ENCODE results near the gene CDK12. TPM values are rescaled to one million over a fixed set of nuclear protein-coding genes. Genes with fewer than 3 reads are reported as not detected.
"Not testable (repeated sequence)": the region's sequence is repeated elsewhere in the genome, so short reads cannot be mapped to it uniquely, and the experiment has no call there.

The CDK12 gene
- total and polyA plus RNA-seq, 12 donors, result 7.2 to 206 (median 44.2) TPM

DNA sequence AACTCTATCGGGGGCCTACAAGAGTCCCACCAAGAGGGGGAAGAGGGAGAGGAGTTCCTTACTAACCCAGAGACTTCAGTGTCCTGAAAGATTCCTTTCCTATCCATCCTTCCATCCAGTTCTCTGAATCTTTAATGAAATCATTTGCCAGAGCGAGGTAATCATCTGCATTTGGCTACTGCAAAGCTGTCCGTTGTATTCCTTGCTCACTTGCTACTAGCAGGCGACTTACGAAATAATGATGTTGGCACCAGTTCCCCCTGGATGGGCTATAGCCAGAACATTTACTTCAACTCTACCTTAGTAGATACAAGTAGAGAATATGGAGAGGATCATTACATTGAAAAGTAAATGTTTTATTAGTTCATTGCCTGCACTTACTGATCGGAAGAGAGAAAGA is 70.0 kb downstream of the CDK12 start:
- intact Hi-C loops (cut with DNase I), result no loop called here
- H3K4me1 ChIP-seq (replicated peaks in 1 of 2), result peaks cover 9 to 34% of the 10 kb centered on the region in 2 donors
- no peak for DNase-seq
- WGBS, 4 donors, result 89 to 96% (median 92%) methylated on average over 6 of the region's 6 CpGs
- TF ChIP-seq, protein P1, sequence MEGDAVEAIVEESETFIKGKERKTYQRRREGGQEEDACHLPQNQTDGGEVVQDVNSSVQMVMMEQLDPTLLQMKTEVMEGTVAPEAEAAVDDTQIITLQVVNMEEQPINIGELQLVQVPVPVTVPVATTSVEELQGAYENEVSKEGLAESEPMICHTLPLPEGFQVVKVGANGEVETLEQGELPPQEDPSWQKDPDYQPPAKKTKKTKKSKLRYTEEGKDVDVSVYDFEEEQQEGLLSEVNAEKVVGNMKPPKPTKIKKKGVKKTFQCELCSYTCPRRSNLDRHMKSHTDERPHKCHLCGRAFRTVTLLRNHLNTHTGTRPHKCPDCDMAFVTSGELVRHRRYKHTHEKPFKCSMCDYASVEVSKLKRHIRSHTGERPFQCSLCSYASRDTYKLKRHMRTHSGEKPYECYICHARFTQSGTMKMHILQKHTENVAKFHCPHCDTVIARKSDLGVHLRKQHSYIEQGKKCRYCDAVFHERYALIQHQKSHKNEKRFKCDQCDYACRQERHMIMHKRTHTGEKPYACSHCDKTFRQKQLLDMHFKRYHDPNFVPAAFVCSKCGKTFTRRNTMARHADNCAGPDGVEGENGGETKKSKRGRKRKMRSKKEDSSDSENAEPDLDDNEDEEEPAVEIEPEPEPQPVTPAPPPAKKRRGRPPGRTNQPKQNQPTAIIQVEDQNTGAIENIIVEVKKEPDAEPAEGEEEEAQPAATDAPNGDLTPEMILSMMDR (IDR thresholded peaks at IDR 0.05), result no peak
- no peak for TF ChIP-seq POLR2A (IDR thresholded peaks at IDR 0.05)
- no peaks in the 10 kb centered on the region for H3K9me3 ChIP-seq (replicated peaks in 1 of 3)
- H3K27me3 ChIP-seq, result no peaks in the 10 kb centered on the region
- H3K36me3 ChIP-seq (replicated peaks in 1 of 2), result peaks cover 0 to 43% of the 10 kb centered on the region in 2 donors
- H3K4me3 ChIP-seq, result no peak overlapping the region
- H3K27ac ChIP-seq, result no peak overlapping the region

DNA sequence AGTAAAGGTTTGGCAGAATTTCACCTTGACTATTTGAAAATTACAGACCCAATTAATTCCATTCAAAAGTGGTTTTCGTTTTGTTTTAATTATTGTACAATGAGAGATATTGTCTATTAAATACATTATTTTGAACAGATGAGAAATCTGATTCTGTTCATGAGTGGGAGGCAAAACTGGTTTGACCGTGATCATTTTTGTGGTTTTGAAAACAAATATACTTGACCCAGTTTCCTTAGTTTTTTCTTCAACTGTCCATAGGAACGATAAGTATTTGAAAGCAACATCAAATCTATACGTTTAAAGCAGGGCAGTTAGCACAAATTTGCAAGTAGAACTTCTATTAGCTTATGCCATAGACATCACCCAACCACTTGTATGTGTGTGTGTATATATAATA is 72.6 kb downstream of the CDK12 start:
- H3K27me3 ChIP-seq, result no peaks in the 10 kb centered on the region
- no peaks in the 10 kb centered on the region for H3K9me3 ChIP-seq (replicated peaks in 1 of 3)
- H3K36me3 ChIP-seq (replicated peaks in 1 of 2), result peaks cover 0 to 16% of the 10 kb centered on the region in 2 donors
- intact Hi-C loops (cut with DNase I), result no loop called here
- no peak overlapping the region for H3K4me3 ChIP-seq
- no peak overlapping the region for H3K27ac ChIP-seq
- WGBS, 4 donors, result 70 to 83% (median 80%) methylated on average over 4 of the region's 4 CpGs
- TF ChIP-seq, protein P1 (IDR thresholded peaks at IDR 0.05), result no peak
- no peak for TF ChIP-seq POLR2A (IDR thresholded peaks at IDR 0.05)
- H3K4me1 ChIP-seq (replicated peaks in 1 of 2), result peaks cover 23 to 53% of the 10 kb centered on the region in 2 donors
- no peak for DNase-seq

DNA sequence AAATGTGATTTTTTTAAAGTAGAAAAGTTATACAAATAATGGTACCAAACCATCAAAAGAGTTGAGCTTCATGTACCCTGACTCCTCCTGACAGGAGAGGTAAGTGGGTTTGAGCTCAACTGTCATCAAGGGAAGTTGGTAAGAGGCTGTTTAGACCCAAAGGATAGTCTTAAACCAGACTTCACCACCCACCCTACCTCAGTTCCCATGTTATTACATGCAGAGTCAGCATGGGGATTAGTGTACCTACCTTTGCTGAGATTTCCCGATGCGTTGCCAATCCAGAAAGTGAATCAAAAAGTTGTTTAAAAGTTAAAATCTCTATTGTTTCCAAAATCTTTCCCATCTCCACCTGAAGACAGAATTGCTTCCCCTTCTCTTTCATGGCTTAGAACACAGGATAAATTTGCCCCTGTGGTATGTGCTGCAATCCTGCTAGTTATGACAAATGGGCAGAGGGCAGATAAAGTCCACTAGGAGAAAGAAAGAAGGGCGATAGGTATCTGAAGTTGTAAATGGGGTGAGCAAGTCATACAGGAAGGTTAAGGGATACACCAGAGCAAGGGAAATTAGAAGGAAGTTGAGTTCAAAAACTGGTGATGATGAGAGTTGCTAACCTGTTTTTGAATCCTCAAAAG is 73.6 kb downstream of the CDK12 start:
- TF ChIP-seq POLR2A (IDR thresholded peaks at IDR 0.05), result no peak
- TF ChIP-seq, protein P1 (IDR thresholded peaks at IDR 0.05), result no peak
- Histone ChIP-seq H3K36me3 (replicated peaks in 1 of 2) (peaks cover 0 to 14% of the 10 kb centered on the region in 2 donors), H3K27me3 (no peaks in the 10 kb centered on the region), H3K4me1 (replicated peaks in 1 of 2) (peaks cover 29 to 47% of the 10 kb centered on the region in 2 donors), H3K27ac (no peak overlapping the region), H3K9me3 (replicated peaks in 1 of 3) (no peaks in the 10 kb centered on the region), H3K4me3 (no peak overlapping the region)
- DNase-seq, result no peak
- intact Hi-C loops (cut with DNase I), result no loop called here
- WGBS, 4 donors, result 91 to 96% (median 96%) methylated on average over 3 of the region's 3 CpGs

DNA sequence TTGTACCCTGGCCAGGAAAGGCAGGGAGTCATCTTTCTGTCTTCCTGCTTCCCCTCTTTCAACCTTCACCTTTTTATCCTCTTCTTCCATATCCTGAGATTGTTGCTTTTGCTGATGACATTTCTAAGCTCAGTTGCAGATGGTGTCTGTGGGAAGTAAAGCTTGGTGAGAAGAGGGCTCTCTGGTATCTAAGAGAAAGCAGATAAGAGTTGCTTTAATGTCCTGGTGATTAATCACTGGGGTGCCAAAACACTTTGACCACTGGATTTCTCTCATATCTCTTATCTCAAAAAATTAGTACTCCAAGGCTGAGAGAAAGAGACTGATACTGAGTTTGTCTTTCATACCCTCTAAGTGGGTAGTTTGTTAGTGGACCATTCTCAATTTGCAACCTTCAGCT is 75.2 kb downstream of the CDK12 start:
- Histone ChIP-seq H3K4me3 (no peak overlapping the region), H3K4me1 (replicated peaks in 1 of 2) (peaks cover 29 to 46% of the 10 kb centered on the region in 2 donors), H3K36me3 (replicated peaks in 1 of 2) (peaks cover 0 to under 1% of the 10 kb centered on the region in 2 donors), H3K9me3 (replicated peaks in 1 of 3) (no peaks in the 10 kb centered on the region), H3K27ac (no peak overlapping the region), H3K27me3 (no peaks in the 10 kb centered on the region)
- DNase-seq, result no peak
- intact Hi-C loops (cut with DNase I), result no loop called here
- TF ChIP-seq, protein P1 (IDR thresholded peaks at IDR 0.05), result no peak
- no peak for TF ChIP-seq POLR2A (IDR thresholded peaks at IDR 0.05)

DNA sequence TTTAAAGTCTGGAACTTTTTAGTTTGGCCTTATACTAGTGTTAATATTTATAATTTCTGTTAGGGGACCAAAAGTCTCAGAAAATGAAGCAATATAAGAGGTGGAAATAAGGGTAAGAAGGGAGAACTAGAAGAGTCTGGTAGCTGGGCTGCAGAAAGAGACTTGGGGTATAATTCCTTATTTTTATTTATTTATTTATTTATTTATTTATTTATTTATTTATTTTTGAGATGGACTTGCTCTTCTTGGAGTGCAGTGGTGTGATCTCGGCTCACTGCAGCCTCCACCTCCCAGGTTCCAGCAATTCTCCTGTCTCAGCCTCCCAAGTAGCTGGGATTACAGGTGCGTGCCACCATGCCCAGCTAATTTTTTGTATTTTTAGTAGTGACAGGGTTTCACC is 76.1 kb downstream of the CDK12 start:
- intact Hi-C loops (cut with DNase I); H3K27me3 ChIP-seq; H3K27ac ChIP-seq; H3K9me3 ChIP-seq (replicated peaks in 1 of 3); H3K36me3 ChIP-seq (replicated peaks in 1 of 2); DNase-seq; H3K4me3 ChIP-seq: not testable (repeated sequence)
- peaks cover 29 to 42% of the 10 kb centered on the region in 2 donors for H3K4me1 ChIP-seq (replicated peaks in 1 of 2)
- WGBS, 4 donors, result 95 to 100% (median 97%) methylated on average over 2 of the region's 2 CpGs

Data from adrenal gland (tissue), 12 donors.